ENCODE results near the gene WNK2.

WNK2 gene

DNA sequence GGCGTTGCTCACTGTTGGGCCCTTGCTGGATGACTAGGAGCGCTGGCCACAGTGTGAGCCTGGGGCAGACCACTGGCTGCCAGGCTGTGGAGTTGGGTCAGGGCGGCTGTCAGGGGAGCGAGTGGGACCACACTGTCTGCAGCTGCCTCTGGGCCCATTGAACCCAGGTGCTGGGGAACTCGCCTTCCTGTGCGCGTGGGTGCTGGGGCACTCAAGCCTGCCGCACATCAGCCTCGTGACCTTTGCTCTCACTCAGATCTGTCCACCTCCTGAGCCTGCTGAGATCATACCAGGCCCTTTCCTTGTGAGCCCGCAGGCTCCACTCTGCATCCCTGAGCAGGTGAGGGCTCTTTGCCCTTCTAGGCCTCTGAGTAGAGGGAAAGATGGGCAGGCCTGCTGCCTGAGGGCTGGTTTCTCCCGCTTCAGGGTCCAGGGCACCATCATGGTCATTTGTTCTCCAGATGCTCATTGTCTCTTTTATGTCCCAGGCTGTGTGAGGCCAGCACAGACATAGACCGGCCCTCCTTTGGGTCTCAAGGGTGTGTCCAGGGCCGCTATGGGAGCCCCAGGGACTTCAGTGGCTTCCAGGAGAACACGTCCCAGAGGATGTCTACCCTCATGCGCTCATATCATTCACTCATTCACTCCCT, 26.5 kb downstream of the WNK2 start:
- no peak overlapping the region for H2AFZ ChIP-seq (ENCODE audit: low read depth)
- TF ChIP-seq, protein P1, sequence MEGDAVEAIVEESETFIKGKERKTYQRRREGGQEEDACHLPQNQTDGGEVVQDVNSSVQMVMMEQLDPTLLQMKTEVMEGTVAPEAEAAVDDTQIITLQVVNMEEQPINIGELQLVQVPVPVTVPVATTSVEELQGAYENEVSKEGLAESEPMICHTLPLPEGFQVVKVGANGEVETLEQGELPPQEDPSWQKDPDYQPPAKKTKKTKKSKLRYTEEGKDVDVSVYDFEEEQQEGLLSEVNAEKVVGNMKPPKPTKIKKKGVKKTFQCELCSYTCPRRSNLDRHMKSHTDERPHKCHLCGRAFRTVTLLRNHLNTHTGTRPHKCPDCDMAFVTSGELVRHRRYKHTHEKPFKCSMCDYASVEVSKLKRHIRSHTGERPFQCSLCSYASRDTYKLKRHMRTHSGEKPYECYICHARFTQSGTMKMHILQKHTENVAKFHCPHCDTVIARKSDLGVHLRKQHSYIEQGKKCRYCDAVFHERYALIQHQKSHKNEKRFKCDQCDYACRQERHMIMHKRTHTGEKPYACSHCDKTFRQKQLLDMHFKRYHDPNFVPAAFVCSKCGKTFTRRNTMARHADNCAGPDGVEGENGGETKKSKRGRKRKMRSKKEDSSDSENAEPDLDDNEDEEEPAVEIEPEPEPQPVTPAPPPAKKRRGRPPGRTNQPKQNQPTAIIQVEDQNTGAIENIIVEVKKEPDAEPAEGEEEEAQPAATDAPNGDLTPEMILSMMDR (conservative IDR thresholded peaks at IDR 0.05; ENCODE audit: low read depth, low read length): no peak
- H3K4me1 ChIP-seq (ENCODE audit: low read depth, poor library complexity, severe bottlenecking): no peaks in the 10 kb centered on the region
- H3K79me2 ChIP-seq (ENCODE audit: insufficient read depth, low read depth): 0 out of 2 replicates have a peak, but pooled peaks cover 4% of the 10 kb centered on the region
- no peak overlapping the region for H3K9ac ChIP-seq
- H3K4me2 ChIP-seq: no peak overlapping the region
- H4K20me1 ChIP-seq (ENCODE audit: insufficient read depth): no peaks in the 10 kb centered on the region
- H3K27ac ChIP-seq: no peak overlapping the region
- no peak overlapping the region for H3K4me3 ChIP-seq (IDR thresholded peaks at IDR 0.05; ENCODE audit: insufficient read depth, low read depth, low read length)
- H3K27me3 ChIP-seq (ENCODE audit: insufficient read depth, low read depth): no peaks in the 10 kb centered on the region
- no peaks in the 10 kb centered on the region for H3K36me3 ChIP-seq (ENCODE audit: insufficient read depth)

DNA sequence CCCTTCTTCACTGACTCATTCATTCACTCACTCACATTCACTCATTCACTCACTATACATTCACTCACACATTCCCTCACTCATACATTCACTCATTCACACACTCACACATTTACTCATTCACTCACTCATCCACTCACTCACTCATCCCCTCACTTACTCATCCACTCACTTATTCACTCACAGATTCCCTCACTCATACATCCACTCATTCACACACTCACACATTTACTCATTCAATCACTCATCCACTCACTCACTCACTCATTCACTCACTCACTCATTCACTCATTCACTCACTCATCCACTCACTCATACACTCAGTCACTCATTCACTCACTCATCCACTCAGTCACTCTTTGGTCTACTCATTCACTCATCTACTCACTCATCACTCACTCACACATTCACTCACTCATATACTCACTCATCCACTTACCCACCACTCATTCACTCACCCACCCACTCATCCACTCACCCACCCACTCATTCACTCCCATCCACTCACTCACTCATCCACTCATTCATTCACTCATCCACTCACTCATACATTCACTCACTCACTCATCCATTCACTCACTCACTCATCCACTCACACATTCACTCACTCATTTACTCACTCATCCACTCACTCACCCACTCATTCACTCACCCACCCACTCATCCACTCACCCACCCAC, 27.2 kb downstream of the WNK2 start:
- H3K4me1 ChIP-seq (ENCODE audit: low read depth, poor library complexity, severe bottlenecking): no peaks in the 10 kb centered on the region

DNA sequence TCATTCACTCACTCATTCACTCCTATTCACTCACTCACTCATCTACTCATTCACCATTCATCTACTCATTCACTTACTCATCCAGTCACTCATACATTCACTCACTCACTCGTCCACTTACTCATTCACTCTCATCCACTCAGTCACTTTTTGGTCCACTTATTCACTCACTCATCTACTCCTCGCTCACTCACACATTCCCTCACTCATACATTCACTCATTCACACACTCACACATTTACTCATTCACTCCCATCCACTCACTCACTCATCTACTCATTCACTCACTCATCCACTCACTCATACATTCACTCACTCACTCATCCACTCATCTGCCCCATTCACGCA, 27.7 kb downstream of the WNK2 start:
- Histone ChIP-seq H4K20me1 (ENCODE audit: insufficient read depth) (no peaks in the 10 kb centered on the region), H2AFZ (ENCODE audit: low read depth) (no peak overlapping the region), H3K4me2 (no peak overlapping the region), H3K27me3 (ENCODE audit: insufficient read depth, low read depth) (no peaks in the 10 kb centered on the region), H3K4me1 (ENCODE audit: low read depth, poor library complexity, severe bottlenecking) (no peaks in the 10 kb centered on the region), H3K4me3 (IDR thresholded peaks at IDR 0.05; ENCODE audit: insufficient read depth, low read depth, low read length) (no peak overlapping the region), H3K36me3 (ENCODE audit: insufficient read depth) (no peaks in the 10 kb centered on the region), H3K9ac (no peak overlapping the region), H3K79me2 (ENCODE audit: insufficient read depth, low read depth) (0 out of 2 replicates have a peak, but pooled peaks cover 10% of the 10 kb centered on the region), H3K27ac (no peak overlapping the region)
- TF ChIP-seq, protein P1 (conservative IDR thresholded peaks at IDR 0.05; ENCODE audit: low read depth, low read length): no peak

More for the DNA sequence above, 27.2 kb downstream of the WNK2 start:
- Histone ChIP-seq H3K27me3 (ENCODE audit: insufficient read depth, low read depth) (no peaks in the 10 kb centered on the region), H3K4me2 (no peak overlapping the region), H4K20me1 (ENCODE audit: insufficient read depth) (no peaks in the 10 kb centered on the region), H2AFZ (ENCODE audit: low read depth) (no peak overlapping the region), H3K36me3 (ENCODE audit: insufficient read depth) (no peaks in the 10 kb centered on the region), H3K4me3 (IDR thresholded peaks at IDR 0.05; ENCODE audit: insufficient read depth, low read depth, low read length) (no peak overlapping the region), H3K79me2 (ENCODE audit: insufficient read depth, low read depth) (0 out of 2 replicates have a peak, but pooled peaks cover 6% of the 10 kb centered on the region), H3K27ac (no peak overlapping the region), H3K9ac (no peak overlapping the region)
- TF ChIP-seq, protein P1 (conservative IDR thresholded peaks at IDR 0.05; ENCODE audit: low read depth, low read length): no peak

DNA sequence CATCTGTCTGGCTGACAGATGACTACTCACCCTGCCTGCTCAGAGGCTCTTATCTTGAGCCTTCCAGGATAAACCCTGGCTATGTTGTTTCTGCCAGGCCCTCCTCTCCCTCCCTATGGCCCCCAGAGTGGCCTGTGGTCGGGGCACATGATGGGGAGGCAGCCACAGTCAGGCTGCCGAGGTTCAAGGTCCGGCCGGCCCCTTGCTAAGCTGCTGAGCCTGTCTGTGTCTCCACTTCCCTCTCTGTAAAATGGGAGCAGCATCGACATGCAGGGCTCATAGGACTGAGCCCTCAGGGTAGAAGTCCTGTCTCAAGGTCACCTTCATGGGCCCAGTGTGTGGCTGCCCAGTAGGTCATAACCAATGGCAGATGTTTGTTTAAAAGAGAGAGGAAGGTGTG, 28.5 kb downstream of the WNK2 start:
- Histone ChIP-seq H3K27ac (no peak overlapping the region), H3K4me1 (ENCODE audit: low read depth, poor library complexity, severe bottlenecking) (no peaks in the 10 kb centered on the region), H4K20me1 (ENCODE audit: insufficient read depth) (no peaks in the 10 kb centered on the region), H3K4me2 (no peak overlapping the region), H3K4me3 (IDR thresholded peaks at IDR 0.05; ENCODE audit: insufficient read depth, low read depth, low read length) (no peak overlapping the region), H3K9ac (no peak overlapping the region), H3K27me3 (ENCODE audit: insufficient read depth, low read depth) (no peaks in the 10 kb centered on the region), H2AFZ (ENCODE audit: low read depth) (no peak overlapping the region), H3K79me2 (ENCODE audit: insufficient read depth, low read depth) (0 out of 2 replicates have a peak, but pooled peaks cover 10% of the 10 kb centered on the region), H3K36me3 (ENCODE audit: insufficient read depth) (no peaks in the 10 kb centered on the region)
- TF ChIP-seq, protein P1 (conservative IDR thresholded peaks at IDR 0.05; ENCODE audit: low read depth, low read length): no peak

Measured in KMS-11 (cell line).